Measurements from ENCODE around the gene NDUFA1. TPM values are rescaled to one million over a fixed set of nuclear protein-coding genes. Genes with fewer than 3 reads are reported as not detected.
"Not testable (repeated sequence)": the region's sequence is repeated elsewhere in the genome, so short reads cannot be mapped to it uniquely, and the experiment has no call there.

The NDUFA1 gene
- total and polyA plus RNA-seq, 2 experiments from 2014 or later: 68.3 to 324 TPM

- Histone ChIP-seq H2AFZ (peak overlapping the region; percentile 37), H3K4me2 (peak overlapping the region; percentile 81), H4K20me1 (ENCODE audit: insufficient read depth, poor library complexity, severe bottlenecking) (no peaks in the 10 kb centered on the region), H3K79me2 (no peaks in the 10 kb centered on the region), H3K4me1 (ENCODE audit: insufficient read depth) (no peaks in the 10 kb centered on the region), H3K36me3 (replicated peaks; ENCODE audit: insufficient read depth, low read depth) (no peaks in the 10 kb centered on the region), H3K9me3 (ENCODE audit: low read depth) (no peaks in the 10 kb centered on the region), H3K4me3 (peak overlapping the region; percentile 22), H3K9me2 (replicated peaks; ENCODE audit: insufficient read depth) (no peaks in the 10 kb centered on the region), H3K27me3 (no peaks in the 10 kb centered on the region), H3K27ac (no peak overlapping the region)
- WGBS (ENCODE audit: low lambda C conversion rate, missing lambda C conversion rate): 40% methylated on average over 34 of the region's 40 CpGs
- peak; percentile 78 for DNase-seq (ENCODE audit: low spot score)
- TF ChIP-seq EZH2phosphoT487 (IDR thresholded peaks at IDR 0.05; ENCODE audit: low read depth, severe bottlenecking, unreplicated experiment): no peak
- TF ChIP-seq CTCF (IDR thresholded peaks at IDR 0.05; ENCODE audit: poor library complexity): peak; percentile 51
- TF ChIP-seq EZH2 (IDR thresholded peaks at IDR 0.05; ENCODE audit: borderline replicate concordance): no peak
Measured at GRCh38 chrX:119887721-119888425, 16.2 kb downstream of the NDUFA1 start.

DNA sequence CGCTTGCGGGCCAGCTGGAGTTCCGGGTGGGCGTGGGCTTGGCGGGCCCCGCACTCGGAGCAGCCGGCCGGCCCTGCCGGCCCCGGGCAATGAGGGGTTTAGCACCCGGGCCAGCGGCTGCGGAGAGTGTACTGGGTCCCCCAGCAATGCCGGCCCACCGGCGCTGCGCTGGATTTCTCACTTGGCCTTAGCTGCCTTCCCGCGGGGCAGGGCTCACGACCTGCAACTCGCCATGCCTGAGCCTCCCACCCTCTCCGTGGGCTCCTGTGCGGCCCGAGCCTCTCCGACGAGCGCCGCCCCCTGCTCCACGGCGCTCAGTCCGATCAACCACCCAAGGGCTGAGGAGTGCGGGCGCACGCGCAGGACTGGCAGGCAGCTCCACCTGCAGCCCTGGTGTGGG, 19.0 kb downstream of the NDUFA1 start:
- 93% methylated on average over 27 of the region's 36 CpGs for WGBS (ENCODE audit: low lambda C conversion rate, missing lambda C conversion rate)
- H4K20me1 ChIP-seq (ENCODE audit: insufficient read depth, poor library complexity, severe bottlenecking); H3K4me2 ChIP-seq; H3K27ac ChIP-seq; H3K4me1 ChIP-seq (ENCODE audit: insufficient read depth); H3K9me3 ChIP-seq (ENCODE audit: low read depth); H2AFZ ChIP-seq; H3K79me2 ChIP-seq; H3K9me2 ChIP-seq (replicated peaks; ENCODE audit: insufficient read depth); H3K36me3 ChIP-seq (replicated peaks; ENCODE audit: insufficient read depth, low read depth); H3K27me3 ChIP-seq; DNase-seq (ENCODE audit: low spot score); H3K4me3 ChIP-seq: not testable (repeated sequence)

GRCh38 chrX:119891961-119892692, 20.5 kb downstream of the NDUFA1 start:
- peak overlapping the region; percentile 14 for H3K27ac ChIP-seq
- H3K4me3 ChIP-seq; H3K9me2 ChIP-seq (replicated peaks; ENCODE audit: insufficient read depth); H3K4me2 ChIP-seq; H3K4me1 ChIP-seq (ENCODE audit: insufficient read depth); H2AFZ ChIP-seq; H3K79me2 ChIP-seq; H4K20me1 ChIP-seq (ENCODE audit: insufficient read depth, poor library complexity, severe bottlenecking); H3K27me3 ChIP-seq; H3K36me3 ChIP-seq (replicated peaks; ENCODE audit: insufficient read depth, low read depth); DNase-seq (ENCODE audit: low spot score); H3K9me3 ChIP-seq (ENCODE audit: low read depth): not testable (repeated sequence)
- 66% methylated on average over 16 of the region's 16 CpGs for WGBS (ENCODE audit: low lambda C conversion rate, missing lambda C conversion rate)

GRCh38 chrX:119895843-119896326, 24.3 kb downstream of the NDUFA1 start, which contains the start of gene AKAP14:
TSS of gene AKAP14 (plus strand) at chrX:119895893. CDS start at chrX:119903224, 7,331 bp downstream.
- H3K4me3 ChIP-seq: no peak within 1 kb of the TSS
- no peaks in the 10 kb centered on the region for H3K9me3 ChIP-seq (ENCODE audit: low read depth)
- 73% methylated on average over 4 of the region's 4 CpGs for WGBS (ENCODE audit: low lambda C conversion rate, missing lambda C conversion rate)
- H3K27ac ChIP-seq: no peak within 1 kb of the TSS
- DNase-seq (ENCODE audit: low spot score): no peak
- TF ChIP-seq EZH2 (IDR thresholded peaks at IDR 0.05; ENCODE audit: borderline replicate concordance) (no peak), EZH2phosphoT487 (IDR thresholded peaks at IDR 0.05; ENCODE audit: low read depth, severe bottlenecking, unreplicated experiment) (no peak), CTCF (IDR thresholded peaks at IDR 0.05; ENCODE audit: poor library complexity) (no peak)
- H4K20me1 ChIP-seq (ENCODE audit: insufficient read depth, poor library complexity, severe bottlenecking): no peaks in the 10 kb centered on the region
- H3K4me2 ChIP-seq: no peak within 1 kb of the TSS
- H3K27me3 ChIP-seq: no peaks in the 10 kb centered on the region
- no peaks in the 10 kb centered on the region for H3K36me3 ChIP-seq (replicated peaks; ENCODE audit: insufficient read depth, low read depth)
- H3K4me1 ChIP-seq (ENCODE audit: insufficient read depth): no peaks in the 10 kb centered on the region
- no peaks in the 10 kb centered on the region for H3K9me2 ChIP-seq (replicated peaks; ENCODE audit: insufficient read depth)
- no peak within 1 kb of the TSS for H2AFZ ChIP-seq
- no peaks in the 10 kb centered on the region for H3K79me2 ChIP-seq

Data from hepatocyte (in vitro differentiated cells).